ENCODE results near the gene SH3D19. TPM values are rescaled to one million over a fixed set of nuclear protein-coding genes. Genes with fewer than 3 reads are reported as not detected.

SH3D19 gene
- total RNA-seq, 1 donor from 2014 or later = 39.3 TPM

- H3K9me3 Mint-ChIP-seq = no peaks in the 10 kb centered on the region
- no peaks in the 10 kb centered on the region for H3K27me3 Mint-ChIP-seq (ENCODE audit: insufficient read depth, low read depth)
- DNase-seq (ENCODE audit: low spot score) = no peak
- H3K27ac Mint-ChIP-seq = no peak overlapping the region
- H3F3A ChIP-seq (ENCODE audit: low read depth) = no peaks in the 10 kb centered on the region
- H3K4me1 ChIP-seq = peaks cover 3% of the 10 kb centered on the region
- no peaks in the 10 kb centered on the region for H3K79me2 ChIP-seq (ENCODE audit: low read depth)
- no peak overlapping the region for H3K9ac ChIP-seq
- H3K27me3 ChIP-seq = no peaks in the 10 kb centered on the region
- H2AFZ ChIP-seq (replicated peaks) = peak overlapping the region; percentile 22
- H3K36me3 Mint-ChIP-seq = no peaks in the 10 kb centered on the region
- no peaks in the 10 kb centered on the region for H4K20me1 ChIP-seq (ENCODE audit: low read depth)
- H3K4me2 ChIP-seq = no peak overlapping the region
- TF ChIP-seq EZH2 (IDR thresholded peaks at IDR 0.05) = no peak
- TF ChIP-seq CTCF (IDR thresholded peaks at IDR 0.05) = no peak
- TF ChIP-seq EZH2phosphoT487 (IDR thresholded peaks at IDR 0.05) = no peak
- no peaks in the 10 kb centered on the region for H3K9me3 ChIP-seq (ENCODE audit: low read depth)
- H3K27ac ChIP-seq = no peak overlapping the region
- no peak overlapping the region for H3K4me3 Mint-ChIP-seq
- H3K36me3 ChIP-seq = no peaks in the 10 kb centered on the region
- no peaks in the 10 kb centered on the region for H3K4me1 Mint-ChIP-seq
- no peak overlapping the region for H3K4me3 ChIP-seq
These were observed 19.5 kb upstream of the SH3D19 start for GRCh38 chr4:151344948-151345347.

- Mint-ChIP-seq H3K27ac (no peak overlapping the region), H3K9me3 (no peaks in the 10 kb centered on the region), H3K36me3 (no peaks in the 10 kb centered on the region), H3K4me3 (no peak overlapping the region), H3K4me1 (no peaks in the 10 kb centered on the region), H3K27me3 (ENCODE audit: insufficient read depth, low read depth) (no peaks in the 10 kb centered on the region)
- Histone ChIP-seq H3F3A (ENCODE audit: low read depth) (no peaks in the 10 kb centered on the region), H3K4me1 (peaks cover 1% of the 10 kb centered on the region), H3K79me2 (ENCODE audit: low read depth) (no peaks in the 10 kb centered on the region), H3K27ac (no peak overlapping the region), H3K36me3 (no peaks in the 10 kb centered on the region), H2AFZ (replicated peaks) (no peak overlapping the region), H4K20me1 (ENCODE audit: low read depth) (no peaks in the 10 kb centered on the region), H3K27me3 (no peaks in the 10 kb centered on the region), H3K4me2 (no peak overlapping the region), H3K9ac (no peak overlapping the region), H3K9me3 (ENCODE audit: low read depth) (no peaks in the 10 kb centered on the region), H3K4me3 (no peak overlapping the region)
- no peak for DNase-seq (ENCODE audit: low spot score)
- TF ChIP-seq EZH2phosphoT487 (IDR thresholded peaks at IDR 0.05) = no peak
- no peak for TF ChIP-seq EZH2 (IDR thresholded peaks at IDR 0.05)
- TF ChIP-seq CTCF (IDR thresholded peaks at IDR 0.05) = no peak
These were observed 15.5 kb upstream of the SH3D19 start for GRCh38 chr4:151340751-151341385.

GRCh38 chr4:151339467-151339866, 14.1 kb upstream of the SH3D19 start:
- Histone ChIP-seq H3F3A (ENCODE audit: low read depth) (no peaks in the 10 kb centered on the region), H3K79me2 (ENCODE audit: low read depth) (no peaks in the 10 kb centered on the region), H3K27ac (no peak overlapping the region), H3K4me1 (no peaks in the 10 kb centered on the region), H3K4me2 (no peak overlapping the region), H3K9ac (no peak overlapping the region), H3K36me3 (no peaks in the 10 kb centered on the region), H2AFZ (replicated peaks) (no peak overlapping the region), H4K20me1 (ENCODE audit: low read depth) (no peaks in the 10 kb centered on the region), H3K4me3 (no peak overlapping the region), H3K27me3 (no peaks in the 10 kb centered on the region), H3K9me3 (ENCODE audit: low read depth) (no peaks in the 10 kb centered on the region)
- no peak overlapping the region for H3K4me3 Mint-ChIP-seq
- H3K36me3 Mint-ChIP-seq = no peaks in the 10 kb centered on the region
- H3K4me1 Mint-ChIP-seq = no peaks in the 10 kb centered on the region
- H3K9me3 Mint-ChIP-seq = no peaks in the 10 kb centered on the region
- H3K27me3 Mint-ChIP-seq (ENCODE audit: insufficient read depth, low read depth) = no peaks in the 10 kb centered on the region
- no peak for DNase-seq (ENCODE audit: low spot score)
- H3K27ac Mint-ChIP-seq = no peak overlapping the region
- TF ChIP-seq EZH2phosphoT487 (IDR thresholded peaks at IDR 0.05) (no peak), CTCF (IDR thresholded peaks at IDR 0.05) (no peak), EZH2 (IDR thresholded peaks at IDR 0.05) (no peak)
